ENCODE data around the gene GALNT2.

Gene GALNT2

GRCh38 chr1:230200276-230200675 is 133.2 kb downstream of the GALNT2 start:
- Histone ChIP-seq H3K27me3 (ENCODE audit: insufficient read depth, poor library complexity, severe bottlenecking) (no peaks in the 10 kb centered on the region), H3K27ac (replicated peaks) (no peak overlapping the region), H3K4me3 (replicated peaks; ENCODE audit: insufficient read depth, low read length) (no peak overlapping the region)
- TF ChIP-seq GABPA (IDR thresholded peaks at IDR 0.05; ENCODE audit: low read depth), result no peak
- TF ChIP-seq CTCF (IDR thresholded peaks at IDR 0.05; ENCODE audit: insufficient read depth, low read length), result no peak
- no peak for TF ChIP-seq POLR2AphosphoS5 (IDR thresholded peaks at IDR 0.05; ENCODE audit: low read depth)
- TF ChIP-seq REST (IDR thresholded peaks at IDR 0.05; ENCODE audit: insufficient replicate concordance, low read depth), result no peak
- no peak for TF ChIP-seq SPI1 (IDR thresholded peaks at IDR 0.05; ENCODE audit: borderline replicate concordance, low read depth)
- DNase-seq (ENCODE audit: low read depth in 1 of 2, low spot score in 1 of 2), result no peak

- H3K4me3 ChIP-seq (replicated peaks; ENCODE audit: insufficient read depth, low read length), result no peak overlapping the region
- H3K27me3 ChIP-seq (ENCODE audit: insufficient read depth, poor library complexity, severe bottlenecking), result no peaks in the 10 kb centered on the region
- H3K27ac ChIP-seq (replicated peaks), result no peak overlapping the region
- DNase-seq (ENCODE audit: low read depth in 1 of 2, low spot score in 1 of 2), result no peak
- TF ChIP-seq CTCF (IDR thresholded peaks at IDR 0.05; ENCODE audit: insufficient read depth, low read length) (no peak), SPI1 (IDR thresholded peaks at IDR 0.05; ENCODE audit: borderline replicate concordance, low read depth) (no peak), POLR2AphosphoS5 (IDR thresholded peaks at IDR 0.05; ENCODE audit: low read depth) (no peak), REST (IDR thresholded peaks at IDR 0.05; ENCODE audit: insufficient replicate concordance, low read depth) (no peak), GABPA (IDR thresholded peaks at IDR 0.05; ENCODE audit: low read depth) (no peak)
Observed at GRCh38 chr1:230201445-230201844, 134.4 kb downstream of the GALNT2 start.

- no peak for DNase-seq (ENCODE audit: low read depth in 1 of 2, low spot score in 1 of 2)
- Histone ChIP-seq H3K27me3 (ENCODE audit: insufficient read depth, poor library complexity, severe bottlenecking) (no peaks in the 10 kb centered on the region), H3K27ac (replicated peaks) (no peak overlapping the region), H3K4me3 (replicated peaks; ENCODE audit: insufficient read depth, low read length) (no peak overlapping the region)
- no peak for TF ChIP-seq GABPA (IDR thresholded peaks at IDR 0.05; ENCODE audit: low read depth)
Observed at GRCh38 chr1:230204842-230205241, 137.8 kb downstream of the GALNT2 start.

- TF ChIP-seq GABPA (IDR thresholded peaks at IDR 0.05; ENCODE audit: low read depth) (no peak), CTCF (IDR thresholded peaks at IDR 0.05; ENCODE audit: insufficient read depth, low read length) (no peak), REST (IDR thresholded peaks at IDR 0.05; ENCODE audit: insufficient replicate concordance, low read depth) (no peak), SPI1 (IDR thresholded peaks at IDR 0.05; ENCODE audit: borderline replicate concordance, low read depth) (no peak), POLR2AphosphoS5 (IDR thresholded peaks at IDR 0.05; ENCODE audit: low read depth) (no peak)
- H3K27ac ChIP-seq (replicated peaks), result no peak overlapping the region
Observed at GRCh38 chr1:230205719-230206198, 138.7 kb downstream of the GALNT2 start.

More at GRCh38 chr1:230205719-230206198, 138.7 kb downstream of the GALNT2 start:
- Histone ChIP-seq H3K27me3 (ENCODE audit: insufficient read depth, poor library complexity, severe bottlenecking) (no peaks in the 10 kb centered on the region), H3K4me3 (replicated peaks; ENCODE audit: insufficient read depth, low read length) (no peak overlapping the region)
- DNase-seq (ENCODE audit: low read depth in 1 of 2, low spot score in 1 of 2), result no peak
